ENCODE measurements around the gene LZIC. TPM values are rescaled to one million over a fixed set of nuclear protein-coding genes. Genes with fewer than 3 reads are reported as not detected.

Gene LZIC
- total and polyA plus RNA-seq, 9 of the 15 experiments (the other 6 are each of a cell fraction or from before 2014, with no cell fraction given): 32.9 to 109 (median 61.7) TPM

- TF ChIP-seq, protein P1, sequence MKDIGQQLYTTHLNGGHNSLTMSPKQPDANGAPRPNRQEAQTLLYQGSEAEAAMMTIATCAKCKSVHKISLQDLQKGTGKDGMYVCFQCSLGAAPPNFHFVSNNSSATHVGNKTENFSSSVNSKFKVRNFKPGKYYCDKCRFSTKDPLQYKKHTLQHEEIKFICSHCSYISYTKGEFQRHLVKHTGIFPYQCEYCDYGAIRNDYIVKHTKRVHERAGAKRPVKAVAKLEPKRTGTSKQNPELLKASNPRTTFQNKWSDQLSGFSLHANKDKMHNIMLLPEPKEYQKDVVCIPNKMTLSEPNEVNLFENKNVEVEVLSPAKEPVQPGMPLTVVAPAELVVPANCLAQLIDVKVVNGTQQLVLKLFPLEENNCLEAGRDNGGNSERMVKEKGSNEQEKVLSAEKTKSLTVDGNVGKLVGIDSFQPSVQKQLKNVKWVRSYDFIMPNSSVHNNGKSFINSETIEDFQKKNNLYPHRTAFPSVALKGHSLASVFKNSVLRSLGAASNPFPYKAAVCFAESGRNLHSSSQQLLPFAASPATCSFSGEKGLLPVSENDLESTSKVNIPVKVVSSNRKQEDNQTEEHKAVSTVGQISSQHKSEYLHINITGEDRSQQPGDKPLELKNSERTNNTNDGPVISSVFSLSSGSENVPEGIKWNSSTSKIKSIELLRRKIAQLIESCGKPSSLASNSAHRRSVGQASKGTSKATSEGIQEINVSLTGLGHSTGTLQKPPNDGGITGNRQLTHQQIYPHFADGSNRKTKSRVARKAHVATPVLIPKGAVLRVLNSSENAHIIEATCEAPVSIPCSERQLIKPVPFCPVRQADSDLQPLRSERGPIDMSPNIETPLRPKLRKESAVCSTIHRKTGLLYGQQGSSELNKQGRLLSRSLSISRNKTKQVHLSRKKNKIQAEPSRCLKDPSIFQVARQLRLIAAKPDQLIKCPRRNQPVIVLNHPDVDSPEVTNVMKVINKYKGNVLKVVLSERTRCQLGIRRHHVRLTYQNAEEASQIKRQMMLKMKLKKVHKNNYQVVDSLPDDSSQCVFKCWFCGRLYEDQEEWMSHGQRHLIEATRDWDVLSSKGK (CRISPR knock-in tag; IDR thresholded peaks at IDR 0.05): no peak
- TF ChIP-seq MAX (CRISPR knock-in tag; IDR thresholded peaks at IDR 0.05): no peak
- no peak for TF ChIP-seq ZNF407 (IDR thresholded peaks at IDR 0.05; ENCODE audit: low read depth)
- TF ChIP-seq MTF1 (CRISPR knock-in tag; IDR thresholded peaks at IDR 0.05; ENCODE audit: borderline replicate concordance): no peak
- no peak for TF ChIP-seq PRPF4 (IDR thresholded peaks at IDR 0.05; ENCODE audit: insufficient read depth, low read depth, low read length, poor library complexity, severe bottlenecking)
- TF ChIP-seq, protein P2, sequence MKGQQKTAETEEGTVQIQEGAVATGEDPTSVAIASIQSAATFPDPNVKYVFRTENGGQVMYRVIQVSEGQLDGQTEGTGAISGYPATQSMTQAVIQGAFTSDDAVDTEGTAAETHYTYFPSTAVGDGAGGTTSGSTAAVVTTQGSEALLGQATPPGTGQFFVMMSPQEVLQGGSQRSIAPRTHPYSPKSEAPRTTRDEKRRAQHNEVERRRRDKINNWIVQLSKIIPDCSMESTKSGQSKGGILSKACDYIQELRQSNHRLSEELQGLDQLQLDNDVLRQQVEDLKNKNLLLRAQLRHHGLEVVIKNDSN (CRISPR knock-in tag; IDR thresholded peaks at IDR 0.05): no peak
- peak; percentile 47; the same call in 1 of the 2 replicates for TF ChIP-seq CEBPG (CRISPR knock-in tag; IDR thresholded peaks at IDR 0.05)
- peak; percentile 47 to 74 for TF ChIP-seq CEBPG (tag; conservative IDR thresholded peaks at IDR 0.05 in 1 of 2, IDR thresholded peaks at IDR 0.05 in 1 of 2)
- no peak for TF ChIP-seq ZSCAN29 (IDR thresholded peaks at IDR 0.05)
- no peak for TF ChIP-seq IRF9 (tag; IDR thresholded peaks at IDR 0.05)
- peak; percentile 74; the same call in 1 of the 2 replicates for TF ChIP-seq ZNF165 (CRISPR knock-in tag; IDR thresholded peaks at IDR 0.05; ENCODE audit: borderline replicate concordance)
- TF ChIP-seq U2AF2 (optimal IDR thresholded peaks at IDR 0.05; ENCODE audit: low read depth, low read length): no peak
Observed at GRCh38 chr1:9929431-9930385, 13.5 kb downstream of the LZIC start (continued).

Measured in K562 (cell line).